GM12875 (cell line): ENCODE measurements around the gene TBC1D25.

ENCODE experiments used
- H3K4me3 ChIP-seq: one replicate; pipeline ENCODE4 v1.5.1; 2011; ENCODE audit warnings: low read depth, low read length, control low read depth
- TF ChIP-seq, protein P1 (sequence below): IDR thresholded peaks from 2 replicates; pipeline ENCODE4 v1.5.1; 2011; ENCODE audit warnings: low read depth, mild to moderate bottlenecking, control low read depth, inconsistent platforms, low read length, moderate library complexity, borderline replicate concordance; ENCODE audit not compliant: insufficient read depth

The TBC1D25 gene, protein sequence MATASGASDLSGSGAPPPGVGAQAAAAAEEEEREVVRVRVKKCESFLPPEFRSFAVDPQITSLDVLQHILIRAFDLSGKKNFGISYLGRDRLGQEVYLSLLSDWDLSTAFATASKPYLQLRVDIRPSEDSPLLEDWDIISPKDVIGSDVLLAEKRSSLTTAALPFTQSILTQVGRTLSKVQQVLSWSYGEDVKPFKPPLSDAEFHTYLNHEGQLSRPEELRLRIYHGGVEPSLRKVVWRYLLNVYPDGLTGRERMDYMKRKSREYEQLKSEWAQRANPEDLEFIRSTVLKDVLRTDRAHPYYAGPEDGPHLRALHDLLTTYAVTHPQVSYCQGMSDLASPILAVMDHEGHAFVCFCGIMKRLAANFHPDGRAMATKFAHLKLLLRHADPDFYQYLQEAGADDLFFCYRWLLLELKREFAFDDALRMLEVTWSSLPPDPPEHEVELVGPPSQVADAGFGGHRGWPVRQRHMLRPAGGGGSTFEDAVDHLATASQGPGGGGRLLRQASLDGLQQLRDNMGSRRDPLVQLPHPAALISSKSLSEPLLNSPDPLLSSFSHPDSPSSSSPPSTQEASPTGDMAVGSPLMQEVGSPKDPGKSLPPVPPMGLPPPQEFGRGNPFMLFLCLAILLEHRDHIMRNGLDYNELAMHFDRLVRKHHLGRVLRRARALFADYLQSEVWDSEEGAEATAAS

DNA sequence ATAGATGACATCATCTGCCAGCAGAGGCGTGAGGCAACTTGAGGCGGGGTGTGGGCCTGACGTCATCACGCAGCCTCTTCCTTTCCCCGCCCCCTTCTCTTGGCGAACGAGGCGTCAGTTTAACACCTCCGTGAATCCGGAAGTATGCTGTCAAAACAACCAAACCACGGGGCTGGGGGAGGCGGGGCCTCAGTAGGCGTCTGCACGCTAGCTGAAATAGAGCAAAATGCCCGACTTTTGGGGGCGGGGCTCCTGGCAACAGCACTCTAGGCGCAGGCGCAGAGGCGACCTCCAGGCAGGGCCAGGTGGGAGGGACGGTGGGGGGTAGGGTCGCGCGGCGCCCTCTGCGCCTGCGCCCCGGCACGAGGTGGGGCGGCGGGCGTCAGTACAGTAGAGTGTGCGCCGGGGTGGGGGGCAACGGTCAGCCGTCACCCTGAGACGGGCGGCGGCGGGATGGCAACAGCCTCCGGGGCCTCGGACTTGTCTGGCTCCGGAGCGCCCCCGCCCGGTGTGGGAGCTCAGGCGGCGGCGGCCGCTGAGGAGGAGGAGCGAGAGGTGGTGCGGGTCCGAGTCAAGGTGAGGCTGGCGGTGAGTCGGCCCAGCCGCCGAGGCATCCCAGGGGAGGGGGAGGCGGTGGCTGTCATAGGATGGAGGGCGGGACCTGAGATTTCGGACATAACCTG lies at the start of gene TBC1D25:
TSS of gene TBC1D25 (plus strand) at position 370 of the 683 bp plus-strand sequence. CDS start at position 454, 84 bp downstream.
- H3K4me3 ChIP-seq = peak within 1 kb of the TSS; percentile 63
- TF ChIP-seq, protein P1, sequence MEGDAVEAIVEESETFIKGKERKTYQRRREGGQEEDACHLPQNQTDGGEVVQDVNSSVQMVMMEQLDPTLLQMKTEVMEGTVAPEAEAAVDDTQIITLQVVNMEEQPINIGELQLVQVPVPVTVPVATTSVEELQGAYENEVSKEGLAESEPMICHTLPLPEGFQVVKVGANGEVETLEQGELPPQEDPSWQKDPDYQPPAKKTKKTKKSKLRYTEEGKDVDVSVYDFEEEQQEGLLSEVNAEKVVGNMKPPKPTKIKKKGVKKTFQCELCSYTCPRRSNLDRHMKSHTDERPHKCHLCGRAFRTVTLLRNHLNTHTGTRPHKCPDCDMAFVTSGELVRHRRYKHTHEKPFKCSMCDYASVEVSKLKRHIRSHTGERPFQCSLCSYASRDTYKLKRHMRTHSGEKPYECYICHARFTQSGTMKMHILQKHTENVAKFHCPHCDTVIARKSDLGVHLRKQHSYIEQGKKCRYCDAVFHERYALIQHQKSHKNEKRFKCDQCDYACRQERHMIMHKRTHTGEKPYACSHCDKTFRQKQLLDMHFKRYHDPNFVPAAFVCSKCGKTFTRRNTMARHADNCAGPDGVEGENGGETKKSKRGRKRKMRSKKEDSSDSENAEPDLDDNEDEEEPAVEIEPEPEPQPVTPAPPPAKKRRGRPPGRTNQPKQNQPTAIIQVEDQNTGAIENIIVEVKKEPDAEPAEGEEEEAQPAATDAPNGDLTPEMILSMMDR = peak; percentile 39

- no peak overlapping the region for H3K4me3 ChIP-seq
- TF ChIP-seq, protein P1 = no peak
Measured at GRCh38 chrX:48489892-48490291, 49.6 kb upstream of the TBC1D25 start.

DNA sequence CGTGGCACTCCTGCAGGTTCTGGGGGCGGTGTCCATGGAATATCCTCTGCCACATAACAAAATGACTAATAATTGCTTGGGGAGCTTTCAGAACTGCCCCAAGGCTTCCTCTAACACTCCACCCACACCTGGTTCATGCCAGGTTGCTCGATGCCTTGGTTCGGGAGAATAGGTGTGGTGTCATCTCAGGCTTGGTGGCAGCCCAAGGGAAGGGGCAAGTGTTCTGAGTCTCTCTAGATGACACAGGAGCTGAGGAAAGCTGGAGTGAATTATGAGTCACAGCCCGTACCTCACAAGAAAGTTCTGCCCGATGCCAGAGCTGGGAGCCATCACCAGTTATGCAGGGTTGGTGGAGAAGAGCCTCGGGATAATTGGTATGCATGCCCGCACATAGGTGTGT lies 48.9 kb upstream of the TBC1D25 start:
- TF ChIP-seq, protein P1 = no peak
- H3K4me3 ChIP-seq = no peak overlapping the region

DNA sequence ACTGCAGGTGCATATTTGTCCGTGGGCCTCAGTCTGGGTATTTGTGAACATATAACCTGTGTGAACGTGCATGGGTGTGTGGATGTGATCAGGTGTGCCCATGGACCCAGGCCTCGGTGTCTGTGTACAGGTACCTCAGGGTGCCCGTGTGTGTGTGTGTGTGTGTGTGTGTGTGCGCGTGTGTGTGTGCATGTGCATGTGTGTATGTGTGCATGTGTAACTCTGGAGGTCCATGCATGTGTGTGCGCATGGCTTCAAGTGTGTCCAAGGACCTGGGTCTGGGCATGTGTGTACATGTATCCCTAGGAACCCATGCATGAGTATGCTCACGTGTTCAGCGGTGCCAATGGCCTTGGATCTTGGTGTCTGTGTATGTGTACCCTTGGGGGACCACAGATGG lies 47.7 kb upstream of the TBC1D25 start:
- no peak overlapping the region for H3K4me3 ChIP-seq
- TF ChIP-seq, protein P1 = no peak

- no peak overlapping the region for H3K4me3 ChIP-seq
- TF ChIP-seq, protein P1 = no peak
Measured at GRCh38 chrX:48492293-48492910, 47.1 kb upstream of the TBC1D25 start.

DNA sequence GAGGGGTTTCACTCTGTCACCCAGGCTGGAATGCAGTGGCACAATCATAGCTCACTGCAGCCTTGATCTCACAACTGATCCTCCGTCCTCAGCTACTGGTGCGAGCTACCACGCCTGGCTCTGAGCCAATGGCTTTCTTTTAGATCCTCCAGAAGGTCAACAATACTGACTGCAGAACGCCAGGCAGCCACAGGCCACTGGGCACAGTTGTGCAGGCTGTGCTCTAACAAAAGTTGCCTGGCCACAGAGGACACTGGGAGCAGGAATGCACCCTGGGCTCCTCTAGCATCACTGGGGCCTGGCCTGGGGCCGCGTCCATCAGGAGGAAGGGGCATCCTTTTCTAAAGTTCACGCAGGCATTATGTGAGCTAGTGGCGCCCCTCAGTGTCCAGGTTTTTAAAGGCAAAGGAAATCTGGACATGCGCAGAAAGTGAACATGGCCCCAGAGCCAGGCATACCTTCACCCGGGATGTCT lies 45.6 kb upstream of the TBC1D25 start:
- H3K4me3 ChIP-seq = no peak overlapping the region
- TF ChIP-seq, protein P1 = no peak
